Eye (tissue), 1 donor: ENCODE data around the gene ATRN.

Experiments
- DNase-seq: peaks from one replicate; pipeline ENCODE4 v3.0.0-alpha.2; 2015

ATRN gene

GRCh38 chr20:3660262-3661059 is 189.6 kb downstream of the ATRN start:
- no peak for DNase-seq

- DNase-seq: no peak
Observed at GRCh38 chr20:3661060-3661813, 190.4 kb downstream of the ATRN start.

GRCh38 chr20:3661814-3662665 is 191.2 kb downstream of the ATRN start:
- no peak for DNase-seq

GRCh38 chr20:3663031-3663701 is 192.3 kb downstream of the ATRN start, which contains the start of gene GFRA4:
GFRA4 (minus strand) TSS chr20:3663399; CDS start chr20:3663399, 0 bp downstream.
- no peak for DNase-seq

DNA sequence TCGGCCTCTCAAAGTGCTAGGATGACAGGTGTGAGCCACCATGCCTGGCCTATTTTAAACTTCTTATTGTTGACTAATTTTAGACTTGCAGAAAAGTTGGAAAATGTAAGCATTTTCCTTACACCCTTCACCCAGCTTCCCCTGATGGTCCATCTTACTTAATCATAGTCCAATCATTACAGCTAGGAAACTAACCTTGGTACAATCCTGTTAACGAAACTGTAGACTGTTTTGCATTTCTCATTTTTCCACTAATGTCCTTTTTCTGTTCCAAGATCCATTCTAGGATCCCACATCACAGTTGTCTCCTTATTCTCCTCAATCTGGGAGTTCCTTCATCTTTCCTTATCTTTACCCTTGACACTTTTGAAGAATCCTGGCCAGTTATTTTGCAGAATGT is 193.0 kb downstream of the ATRN start:
- DNase-seq: no peak

GRCh38 chr20:3667434-3668037 is 196.7 kb downstream of the ATRN start:
- no peak for DNase-seq

GRCh38 chr20:3669710-3670367 is 199.0 kb downstream of the ATRN start:
- no peak for DNase-seq

- DNase-seq: no peak
Observed at GRCh38 chr20:3670511-3670910, 199.7 kb downstream of the ATRN start.

DNA sequence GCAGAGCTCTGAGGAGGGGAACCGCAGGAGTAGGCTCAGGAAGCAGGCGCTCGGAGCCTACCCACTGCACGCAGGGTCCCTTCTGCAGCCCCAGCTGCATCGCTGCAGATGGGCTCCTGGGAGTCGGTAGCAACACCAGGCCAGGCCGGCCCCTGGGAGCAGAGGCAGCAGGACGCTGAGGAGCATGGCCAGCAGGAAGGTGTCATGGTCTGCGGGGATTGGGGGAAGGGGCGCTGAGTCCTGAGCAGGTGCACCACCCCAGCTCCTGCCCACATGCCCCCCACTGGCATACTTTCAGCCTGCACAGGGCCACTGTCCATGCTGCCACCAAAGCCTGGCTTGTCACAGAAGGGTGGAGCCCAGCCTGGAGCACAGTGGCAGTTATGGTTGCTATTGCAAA is 200.1 kb downstream of the ATRN start:
- no peak for DNase-seq

DNA sequence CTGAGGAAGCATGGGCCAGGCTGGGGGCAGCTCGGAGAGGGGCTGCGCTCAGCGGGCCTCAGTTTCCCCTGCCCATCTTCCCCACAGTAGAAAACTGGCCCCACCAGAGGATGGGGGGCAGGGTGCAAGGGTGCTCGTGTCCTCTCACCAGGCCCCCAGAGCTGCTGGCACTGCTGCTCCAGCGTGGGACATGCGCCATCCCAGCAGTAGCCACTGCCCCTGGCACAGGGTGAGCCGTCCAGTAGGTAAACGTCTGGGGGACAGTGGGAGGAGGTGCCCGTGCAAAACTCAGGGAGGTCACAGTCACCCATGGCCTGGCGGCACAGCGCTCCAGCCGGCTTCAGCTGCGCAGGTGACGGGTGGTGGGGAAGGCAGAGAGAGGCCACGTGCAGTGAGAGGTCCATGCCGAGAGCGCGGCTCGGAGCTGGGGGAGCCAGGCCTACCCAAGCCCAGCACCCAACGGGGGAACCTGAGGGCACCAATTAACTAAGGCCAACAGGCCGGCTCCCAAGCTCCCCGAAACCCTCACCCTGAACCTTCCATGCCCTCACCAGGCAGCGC is 201.2 kb downstream of the ATRN start:
- DNase-seq: no peak

DNA sequence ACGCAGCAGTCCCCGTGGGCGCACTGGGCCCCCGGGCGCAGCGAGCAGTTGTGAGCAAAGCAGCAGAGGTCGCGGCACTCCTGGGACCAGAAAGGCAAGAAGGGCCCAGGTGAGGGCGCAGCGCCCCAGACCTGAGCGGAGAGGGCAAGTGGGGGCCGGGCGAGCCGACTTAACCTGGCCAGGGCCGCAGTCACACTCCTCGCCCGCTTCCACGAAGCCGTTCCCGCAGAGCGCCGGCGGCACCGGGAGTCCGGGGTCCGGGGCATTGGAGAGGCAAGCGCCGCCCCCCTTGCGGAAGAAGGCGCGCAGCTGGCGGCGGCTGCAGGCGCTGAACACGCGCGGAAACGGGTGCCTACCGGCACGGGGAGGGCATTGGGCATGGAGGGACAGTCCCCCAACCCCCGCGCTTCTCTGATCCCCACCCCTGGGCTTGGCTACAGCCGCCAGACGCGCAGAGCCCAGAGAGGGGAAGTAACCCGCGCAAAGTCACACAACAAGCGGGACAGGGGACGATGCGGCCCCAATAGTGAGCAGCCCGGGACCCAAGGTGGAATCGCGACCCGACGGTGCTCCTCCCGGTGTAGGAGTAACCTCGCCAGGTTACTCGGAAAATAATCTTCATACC is 201.8 kb downstream of the ATRN start:
- no peak for DNase-seq

DNA sequence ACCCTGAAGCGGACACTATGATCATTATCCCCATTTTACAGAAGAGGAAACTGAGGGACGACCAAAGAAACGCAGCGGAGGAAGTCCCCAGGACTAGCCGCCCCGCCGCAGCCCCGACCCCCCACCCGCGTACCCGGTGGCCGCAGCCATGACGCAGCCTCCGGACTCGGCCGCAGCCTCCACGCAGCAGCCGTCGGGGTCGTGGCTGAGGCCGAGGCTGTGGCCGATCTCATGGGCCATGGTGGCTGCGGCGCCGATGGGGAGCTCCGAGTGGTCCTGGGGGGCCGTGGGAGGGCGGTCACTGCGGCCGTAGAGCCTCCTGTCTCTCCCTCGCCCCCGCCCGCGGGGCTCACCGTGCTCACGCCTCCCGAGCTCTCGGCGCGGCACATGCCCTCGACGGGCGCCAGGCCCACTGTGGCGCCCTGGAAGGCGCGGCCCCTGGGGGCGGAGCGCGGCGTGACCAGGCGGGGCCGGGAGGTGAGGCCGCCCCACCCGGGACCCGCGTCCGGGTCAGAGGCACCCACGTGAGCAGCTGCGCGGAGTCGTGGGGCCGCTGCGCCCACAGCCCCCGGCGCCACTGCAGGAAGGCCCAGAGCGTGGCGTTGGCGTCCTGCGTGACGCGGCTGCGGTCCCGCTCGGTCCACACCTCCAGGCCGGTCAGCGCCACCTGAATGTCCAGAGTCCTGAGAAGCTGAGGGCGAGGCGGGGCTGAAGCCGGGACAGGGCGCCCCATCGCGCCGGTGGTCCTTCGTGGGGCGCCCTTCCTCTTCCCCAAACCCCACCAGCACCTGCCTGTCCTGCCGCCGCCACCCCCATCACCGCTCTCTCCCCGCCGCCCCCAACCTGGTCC is 202.6 kb downstream of the ATRN start:
- no peak for DNase-seq

DNA sequence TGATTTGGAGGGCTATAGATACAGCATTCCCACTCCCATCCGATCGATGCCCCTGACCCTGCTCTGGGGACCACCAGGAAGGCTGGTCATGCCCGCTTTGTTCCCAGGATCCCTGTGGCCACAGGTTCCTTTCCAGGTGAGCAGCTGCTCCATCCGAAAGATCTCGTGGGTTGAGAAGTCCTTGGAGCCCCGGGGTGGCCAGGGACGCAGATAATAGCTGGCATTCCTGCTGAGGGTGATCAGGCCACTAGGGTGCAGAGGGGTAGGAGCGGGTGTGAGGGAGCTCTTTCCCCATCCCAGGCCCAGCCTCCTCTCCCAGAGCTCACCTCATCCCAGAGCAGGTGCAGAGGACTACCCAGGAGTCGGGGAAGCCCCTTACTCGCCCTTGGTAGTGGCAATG is 203.6 kb downstream of the ATRN start:
- no peak for DNase-seq

- DNase-seq: no peak
Observed at GRCh38 chr20:3674995-3675900, 204.4 kb downstream of the ATRN start.

DNA sequence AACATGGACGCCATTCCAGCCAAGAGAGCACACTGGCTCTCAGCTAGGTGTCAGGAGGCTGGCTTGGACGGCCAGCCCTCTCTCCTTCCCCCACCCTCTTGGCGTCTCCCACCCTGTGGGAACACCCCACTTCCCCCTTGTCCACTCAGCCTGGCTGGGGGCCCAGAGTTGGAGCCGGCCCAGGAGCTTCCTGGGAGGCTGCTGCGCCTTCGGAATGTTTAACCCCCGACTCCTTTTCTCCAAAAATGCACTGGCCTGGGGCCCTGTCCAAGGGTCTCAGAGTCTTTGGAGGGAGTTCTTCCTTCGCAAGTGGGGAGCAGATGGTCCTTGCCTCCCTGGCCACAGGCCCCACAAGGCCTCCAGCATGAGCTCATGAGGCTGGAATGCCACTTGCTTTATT is 206.9 kb downstream of the ATRN start:
- DNase-seq: peak; percentile 46

DNA sequence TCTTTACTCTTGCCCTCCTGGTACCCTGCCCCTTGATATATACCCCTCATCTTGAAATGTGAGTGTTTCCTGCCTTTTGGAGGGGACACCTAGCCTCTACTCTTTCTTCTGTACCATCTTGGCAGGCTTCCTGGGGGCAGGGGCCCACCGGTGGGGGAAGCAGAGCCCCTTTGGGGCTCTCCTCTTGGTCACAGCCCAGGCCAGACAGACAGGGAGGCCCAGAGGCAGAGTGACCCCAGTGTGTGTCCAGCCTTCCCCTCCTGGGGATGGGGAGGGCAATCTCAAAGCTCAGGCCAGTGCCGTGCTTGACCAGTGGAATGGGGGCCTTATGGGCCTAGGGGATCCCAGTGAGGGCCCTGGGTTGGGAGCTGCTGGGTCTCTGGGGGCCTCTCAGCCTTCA is 207.4 kb downstream of the ATRN start:
- DNase-seq: no peak

DNA sequence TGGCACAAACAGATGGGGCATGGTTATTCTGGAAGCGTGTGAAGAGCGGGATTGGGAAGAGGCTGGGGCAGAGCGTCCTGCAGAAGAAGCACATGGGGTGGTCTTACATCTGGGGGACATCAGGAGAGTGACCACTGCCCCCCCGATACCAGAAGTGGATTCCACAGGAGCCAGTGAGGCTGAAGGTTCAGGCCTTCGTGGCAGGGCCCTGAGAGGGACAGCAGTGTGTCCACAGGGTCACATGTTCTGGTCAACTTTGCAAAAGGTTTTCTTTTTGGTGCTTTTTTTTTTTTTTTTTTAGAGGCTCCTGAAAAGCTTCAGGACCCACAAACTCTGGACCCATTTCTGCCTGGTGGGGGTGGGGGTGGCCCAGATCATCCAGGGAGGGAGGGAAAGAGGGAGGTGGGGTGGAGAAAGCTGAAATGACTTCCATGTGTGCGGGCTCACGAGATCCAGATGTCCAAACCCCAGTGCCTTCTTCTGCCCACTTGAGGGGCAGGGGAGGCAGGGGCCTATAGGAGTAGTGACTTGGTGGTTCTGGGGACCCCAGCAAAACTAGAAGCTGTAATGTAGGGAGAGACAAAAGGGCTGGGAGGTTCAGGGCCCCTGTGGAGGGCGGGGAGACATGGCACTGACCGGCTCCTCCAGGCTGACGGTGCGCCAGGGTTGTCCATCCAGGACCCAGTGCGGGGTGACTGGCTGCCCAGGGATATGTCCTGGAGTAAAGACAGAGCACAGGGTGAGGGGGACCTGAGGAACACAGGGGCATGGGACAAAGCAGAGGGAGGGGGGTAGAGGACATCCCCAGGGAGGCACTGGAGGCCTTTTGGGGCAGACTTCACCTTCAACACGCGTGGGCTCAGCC is 208.3 kb downstream of the ATRN start:
- DNase-seq: no peak
